ENCODE data around the gene KLF3.

The KLF3 gene

DNA sequence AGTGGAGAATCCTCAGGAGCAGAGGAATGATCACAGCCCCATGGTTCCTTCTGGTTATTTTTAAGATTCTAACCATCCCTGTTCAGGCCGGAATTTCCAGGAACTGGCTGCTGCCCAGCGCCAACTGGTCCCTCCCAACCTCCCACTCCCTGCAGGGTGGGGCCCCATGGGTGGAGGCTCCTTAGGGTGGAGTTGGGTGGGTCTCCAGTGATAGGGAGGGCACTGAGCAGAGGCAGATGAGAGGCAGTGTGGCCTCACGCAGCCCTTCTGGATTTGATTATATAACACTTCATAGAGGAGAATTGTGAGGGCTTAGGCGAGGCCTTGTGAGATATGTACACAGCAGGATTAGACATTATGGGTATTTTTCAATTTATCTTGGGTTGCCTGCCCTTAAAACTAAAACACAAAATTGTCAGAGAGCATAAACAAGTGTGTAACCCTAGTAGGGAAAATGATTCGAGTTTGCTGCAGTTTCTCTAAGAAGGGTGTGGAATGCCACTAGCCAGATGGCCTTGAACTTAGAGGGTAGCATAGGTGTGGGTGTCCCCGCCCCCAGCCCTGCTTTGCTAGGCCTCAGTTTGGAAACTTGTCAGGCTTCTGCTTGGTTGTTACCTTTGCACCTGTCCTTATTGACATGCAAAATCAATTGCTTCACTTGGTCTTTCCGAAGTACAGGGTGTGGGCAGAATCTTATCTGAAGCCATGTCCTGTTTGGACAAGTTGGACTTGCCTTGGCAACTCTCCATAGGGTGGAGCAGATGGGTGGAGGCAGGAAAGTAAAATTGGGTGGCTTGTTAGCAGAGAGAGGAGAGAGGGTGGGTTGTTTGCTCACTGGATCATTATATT, 9.4 kb downstream of the KLF3 start:
- no peak for DNase-seq (ENCODE audit: low read depth, low spot score)

DNA sequence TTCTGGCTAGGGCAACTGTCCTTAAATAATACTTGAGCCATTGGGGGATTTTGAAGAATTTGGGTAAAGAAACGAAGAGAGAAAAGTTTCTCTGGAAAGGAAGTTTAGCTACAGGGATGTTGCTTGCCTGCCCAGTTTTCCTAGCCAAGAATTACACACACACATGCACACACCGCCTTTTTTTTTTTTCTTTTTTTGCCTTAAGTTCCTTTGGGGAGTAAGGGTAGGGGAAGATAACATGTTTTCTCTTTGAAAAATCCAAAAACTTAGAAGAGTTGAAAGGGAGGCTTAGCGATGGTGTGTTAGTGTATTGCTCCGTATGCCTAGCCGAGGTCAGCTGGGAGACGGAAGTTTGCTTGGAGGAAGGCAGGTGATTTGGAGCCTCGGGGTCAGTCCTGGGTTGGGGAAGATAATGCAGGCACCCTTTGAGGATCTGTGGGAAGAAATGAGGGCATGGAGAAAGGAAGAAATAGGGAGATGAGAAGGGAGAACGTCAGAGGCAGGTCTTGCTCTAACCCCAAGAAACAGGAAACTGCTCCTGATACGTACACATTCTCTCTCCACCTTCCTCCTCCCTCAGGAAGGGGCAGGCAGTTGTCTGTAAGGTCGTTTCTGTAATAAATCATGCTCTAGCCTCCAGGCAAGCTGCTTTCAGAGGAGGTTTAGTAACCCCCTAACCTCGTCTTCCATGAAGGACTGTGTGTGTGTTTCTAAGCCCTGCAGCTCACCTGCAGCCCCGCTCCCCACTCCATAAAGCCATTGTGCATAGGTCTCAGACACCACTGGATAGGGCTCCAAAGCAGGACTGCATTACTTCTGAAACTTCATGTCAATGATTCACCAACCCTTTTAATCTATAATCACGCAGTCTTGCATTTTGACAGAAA, 10.5 kb downstream of the KLF3 start:
- no peak for DNase-seq (ENCODE audit: low read depth, low spot score)

- no peak for DNase-seq (ENCODE audit: low read depth, low spot score)
These were observed 11.4 kb downstream of the KLF3 start for GRCh38 chr4:38675146-38676121.

- DNase-seq (ENCODE audit: low read depth, low spot score), result no peak
These were observed 13.0 kb downstream of the KLF3 start for GRCh38 chr4:38676986-38677385.

DNA sequence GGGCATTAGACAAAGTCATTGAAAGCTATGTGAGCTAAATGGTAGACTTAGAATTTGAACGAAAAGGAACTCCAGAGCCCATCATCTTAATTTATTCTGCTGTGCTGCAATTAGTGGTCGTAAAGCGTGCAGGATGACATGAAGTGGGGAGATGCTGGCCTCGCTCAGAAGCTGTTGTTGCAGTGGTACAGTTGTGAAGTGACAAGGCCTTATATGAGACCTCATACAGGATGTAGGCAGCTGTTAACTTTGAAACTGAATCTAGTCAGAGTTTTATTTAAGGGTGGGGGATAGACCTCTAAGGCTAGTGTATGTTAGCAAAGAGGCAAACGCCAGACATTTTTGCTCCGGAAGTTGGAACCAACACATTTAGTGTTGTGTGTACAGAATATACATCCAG, 13.4 kb downstream of the KLF3 start:
- no peak for DNase-seq (ENCODE audit: low read depth, low spot score)

DNA sequence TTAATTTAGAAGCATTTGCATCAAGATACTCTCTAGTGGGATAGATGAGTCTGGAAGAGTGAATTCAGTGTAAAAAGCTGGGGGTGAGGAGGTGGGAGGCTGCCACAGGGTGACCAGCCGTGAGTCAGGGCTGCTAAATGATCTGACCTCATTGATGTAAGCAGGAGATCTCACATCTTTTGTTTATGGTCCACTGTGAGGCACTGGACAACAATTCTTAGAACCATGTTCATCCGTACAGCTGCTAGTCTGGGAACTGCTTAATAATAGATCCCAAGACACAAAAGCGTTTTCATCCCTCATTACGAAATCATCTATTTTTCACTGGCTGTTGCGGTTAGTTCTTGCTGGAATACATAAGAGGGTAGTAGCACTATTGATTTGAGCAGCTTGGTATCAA, 14.1 kb downstream of the KLF3 start:
- no peak for DNase-seq (ENCODE audit: low read depth, low spot score)

DNA sequence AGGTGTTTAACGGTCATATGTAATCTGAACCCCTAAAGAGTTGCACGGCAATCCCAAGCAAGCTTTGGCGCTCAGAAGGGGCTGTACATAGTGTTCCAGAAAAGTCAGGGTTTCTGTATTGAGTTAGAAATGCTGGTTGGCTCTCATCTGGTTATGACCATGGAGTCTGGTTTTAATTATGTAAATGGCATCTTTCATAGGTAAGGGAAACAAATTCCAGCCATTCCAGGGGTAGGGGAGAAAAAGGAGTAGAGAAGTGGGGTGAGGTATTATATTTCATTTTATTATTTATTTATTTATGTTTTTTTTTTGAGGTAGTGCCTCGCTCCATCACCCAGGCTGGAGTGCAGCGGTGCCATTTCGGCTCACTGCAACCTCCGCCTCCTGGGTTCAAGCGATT, 15.9 kb downstream of the KLF3 start:
- no peak for DNase-seq (ENCODE audit: low read depth, low spot score)

DNA sequence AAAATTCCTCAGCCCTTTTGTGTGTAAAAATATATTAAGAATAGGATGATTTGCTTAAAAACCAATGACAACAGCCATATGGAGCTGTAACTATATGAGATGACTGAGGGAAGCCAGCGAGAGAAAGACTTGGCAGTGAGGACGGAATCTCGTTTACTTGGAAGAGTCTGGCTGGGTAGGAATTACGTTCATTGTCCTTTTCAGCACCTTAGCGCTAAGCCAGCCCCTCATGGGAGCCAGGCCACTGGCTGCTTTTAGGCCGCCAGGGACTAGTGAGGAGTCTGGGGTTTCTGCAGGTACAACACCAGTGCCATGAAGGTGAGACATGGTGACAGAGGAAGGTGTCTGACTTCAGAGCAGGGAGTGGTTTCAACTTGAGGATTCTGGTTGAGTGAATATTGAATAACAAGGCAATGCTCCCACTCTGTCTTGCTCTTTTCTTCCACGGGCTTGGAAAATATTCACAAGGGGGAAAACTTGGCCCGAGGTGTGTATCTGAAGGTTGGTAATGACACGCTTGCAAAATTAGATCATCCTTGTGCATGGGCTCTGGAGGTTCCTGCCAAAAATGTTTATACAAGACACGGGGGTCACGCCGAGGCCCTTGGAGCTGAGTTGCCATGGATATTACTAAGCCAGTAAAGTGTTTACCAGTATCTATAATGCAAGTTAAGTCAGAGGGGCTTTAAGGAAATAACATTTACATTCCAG, 17.4 kb downstream of the KLF3 start:
- no peak for DNase-seq (ENCODE audit: low read depth, low spot score)

DNA sequence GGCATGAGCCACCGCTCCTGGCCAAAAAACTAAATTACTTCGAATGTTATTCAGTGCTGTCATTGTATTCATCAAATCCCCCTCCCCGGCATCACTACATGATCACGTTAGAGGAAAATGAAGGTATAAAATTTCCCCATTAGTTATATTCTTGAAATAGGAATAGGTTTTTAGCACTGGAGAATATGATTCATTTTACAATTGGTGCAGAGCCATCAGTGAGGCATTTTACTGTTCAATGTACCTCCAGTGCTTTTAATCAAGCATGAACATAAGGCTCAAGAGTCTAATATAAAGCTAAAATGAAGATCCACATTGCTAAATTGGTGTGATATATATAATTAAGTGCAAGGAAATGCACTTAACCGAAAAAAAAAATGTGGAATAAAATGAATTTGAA, 18.3 kb downstream of the KLF3 start:
- DNase-seq (ENCODE audit: low read depth, low spot score), result no peak

DNA sequence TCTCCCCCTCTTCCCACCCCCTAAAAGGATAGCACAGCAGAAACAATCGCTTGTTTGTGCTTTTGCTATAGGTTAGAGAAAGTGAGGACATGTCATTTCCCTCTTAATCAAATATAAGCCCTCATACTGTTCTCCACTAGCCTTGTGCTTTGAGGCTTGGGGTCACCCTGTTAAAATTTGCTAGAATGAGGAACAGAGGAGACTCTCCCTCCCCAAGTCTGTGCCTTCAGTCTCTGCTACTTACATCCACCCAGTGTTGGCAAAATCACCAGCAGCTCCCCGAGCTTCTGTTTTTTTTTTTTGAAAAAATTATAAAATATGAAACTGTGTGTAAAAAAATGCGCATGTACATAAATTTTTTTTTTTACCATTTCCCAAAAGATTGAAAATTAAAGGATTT, 19.3 kb downstream of the KLF3 start:
- no peak for DNase-seq (ENCODE audit: low read depth, low spot score)

DNA sequence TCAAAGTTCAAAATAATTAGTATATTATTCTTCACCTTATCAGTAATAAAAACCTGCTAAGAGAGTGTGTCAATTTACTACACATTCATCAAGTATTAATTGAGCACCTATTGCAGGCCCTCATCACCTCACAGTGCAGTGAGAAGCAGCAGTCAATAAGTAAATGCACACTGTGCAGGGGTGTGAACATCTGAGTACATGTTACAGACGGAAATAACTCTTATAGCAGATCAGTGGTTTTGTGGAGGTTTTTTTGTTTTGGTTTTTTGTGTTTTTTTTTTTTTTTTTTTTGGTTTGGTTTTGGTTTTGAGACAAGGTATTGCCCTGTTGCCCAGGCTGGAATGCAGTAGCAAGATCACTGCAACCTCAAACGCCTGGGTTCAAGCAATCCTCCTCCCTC, 20.3 kb downstream of the KLF3 start:
- DNase-seq (ENCODE audit: low read depth, low spot score), result no peak

DNA sequence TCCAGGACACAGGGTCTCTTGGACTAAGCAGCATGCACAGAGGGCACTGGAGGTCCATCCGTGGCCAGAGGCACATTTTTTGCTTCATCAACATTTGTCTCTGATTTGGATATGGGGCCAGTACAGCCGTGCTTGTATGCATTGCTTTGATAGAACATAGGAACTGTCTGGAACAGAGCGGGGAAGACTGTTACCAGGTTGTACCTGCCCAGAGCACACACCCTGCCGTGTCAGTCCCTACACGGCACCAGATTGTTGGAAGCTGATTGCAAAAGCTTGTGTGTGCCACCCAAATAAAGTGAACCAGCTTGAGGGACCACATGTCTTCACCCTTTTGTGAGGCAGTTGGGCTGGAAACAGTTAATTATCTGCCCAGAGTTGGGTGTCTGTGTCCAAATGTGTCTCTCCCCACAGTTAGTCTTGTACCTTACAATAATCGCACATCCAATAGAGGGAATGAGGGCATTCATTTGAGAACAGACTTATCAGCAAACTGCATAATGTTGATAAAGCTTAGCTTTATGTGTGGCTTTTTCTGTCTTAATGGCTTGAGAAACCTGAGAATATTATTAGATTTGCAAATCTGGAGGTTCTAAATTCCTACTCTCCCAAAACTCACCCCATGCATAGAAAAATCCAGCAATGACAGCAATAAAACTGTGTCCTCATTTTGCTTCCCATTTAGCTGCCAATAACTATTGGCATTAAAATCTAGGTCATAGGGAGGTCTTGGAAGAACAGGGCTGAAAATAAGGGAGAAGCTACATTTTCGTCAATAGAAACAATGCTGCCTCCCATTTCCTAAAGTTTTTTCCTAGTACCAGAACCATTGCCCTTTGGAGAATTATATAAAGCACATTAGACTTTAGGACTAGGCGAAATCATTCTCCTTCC, 21.2 kb downstream of the KLF3 start:
- DNase-seq (ENCODE audit: low read depth, low spot score), result no peak

DNA sequence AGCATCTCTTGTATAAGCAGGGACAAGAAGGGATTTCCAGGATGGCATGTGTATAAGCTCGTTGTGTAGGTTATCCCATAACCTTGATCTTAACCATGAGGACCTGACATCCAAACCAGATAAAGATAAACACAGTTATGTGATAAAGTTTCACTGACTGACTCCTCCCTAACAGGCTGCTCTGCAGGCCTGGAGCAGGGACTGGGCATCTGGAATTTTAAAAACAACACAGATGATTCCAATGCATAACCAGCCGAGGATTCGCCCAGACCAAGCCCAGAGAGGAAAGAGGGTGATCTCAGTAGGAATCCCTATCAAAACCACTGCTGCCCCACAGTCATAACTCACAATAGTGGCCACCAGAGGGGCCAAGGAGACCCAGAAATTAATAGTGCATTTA, 22.7 kb downstream of the KLF3 start:
- DNase-seq (ENCODE audit: low read depth, low spot score), result no peak

DNA sequence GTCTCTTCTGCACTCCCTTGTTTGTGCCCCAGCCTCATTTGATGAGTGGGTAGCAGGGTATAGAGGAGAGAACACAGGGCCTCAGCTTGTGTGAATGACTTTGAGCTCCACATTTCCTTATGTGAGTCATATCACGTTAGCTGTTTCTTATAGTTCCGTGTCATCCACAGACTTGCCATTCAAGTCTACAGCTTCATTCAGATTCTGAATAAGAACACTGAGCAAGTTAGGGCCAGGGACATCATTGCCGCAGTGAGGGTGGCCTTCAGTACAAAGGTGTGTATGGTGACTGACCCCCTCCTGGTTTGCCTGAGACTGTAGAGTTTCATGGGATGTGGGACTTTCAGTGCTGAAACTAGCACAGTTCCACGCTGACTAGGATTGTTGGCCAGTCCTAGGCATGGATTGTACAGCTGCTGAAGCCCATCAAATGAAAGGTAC, 23.6 kb downstream of the KLF3 start:
- no peak for DNase-seq (ENCODE audit: low read depth, low spot score)

- DNase-seq (ENCODE audit: low read depth, low spot score), result no peak
These were observed 24.8 kb downstream of the KLF3 start for GRCh38 chr4:38688676-38689355.

DNA sequence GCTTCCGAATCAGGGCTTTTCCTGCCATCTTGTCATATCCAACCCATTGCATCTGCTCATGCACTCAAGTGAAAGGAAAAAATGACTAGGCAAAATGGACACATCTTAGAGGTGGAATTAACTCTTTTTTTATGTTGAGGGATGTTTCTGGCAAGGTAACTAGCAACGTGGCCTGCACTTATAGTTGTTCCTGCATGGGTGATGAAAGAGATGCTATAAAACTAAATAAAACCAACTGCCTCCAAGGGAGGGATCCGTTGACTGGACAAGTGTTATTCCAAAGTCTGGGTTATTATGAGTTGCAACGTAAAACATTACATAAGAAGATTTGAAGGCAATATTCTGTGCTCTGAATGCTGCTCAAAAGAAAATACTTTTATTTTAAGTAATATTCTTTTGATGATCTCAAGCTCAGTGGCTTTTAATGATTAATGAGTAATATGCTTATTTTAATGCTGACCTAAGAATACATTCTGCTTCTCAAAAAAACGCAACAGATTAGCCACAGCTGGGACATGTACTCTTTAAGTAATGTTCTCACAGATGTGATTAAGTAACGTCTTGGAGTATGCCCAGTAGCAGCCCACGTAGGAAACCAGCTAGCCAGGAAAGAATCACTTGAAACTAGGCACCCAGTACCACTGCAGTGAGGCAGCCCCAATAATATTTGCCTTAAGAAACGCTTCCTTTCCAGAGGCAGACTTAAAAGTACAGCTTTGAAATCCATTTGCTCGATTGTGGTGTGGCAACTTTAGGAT, 27.4 kb downstream of the KLF3 start:
- no peak for DNase-seq (ENCODE audit: low read depth, low spot score)

DNA sequence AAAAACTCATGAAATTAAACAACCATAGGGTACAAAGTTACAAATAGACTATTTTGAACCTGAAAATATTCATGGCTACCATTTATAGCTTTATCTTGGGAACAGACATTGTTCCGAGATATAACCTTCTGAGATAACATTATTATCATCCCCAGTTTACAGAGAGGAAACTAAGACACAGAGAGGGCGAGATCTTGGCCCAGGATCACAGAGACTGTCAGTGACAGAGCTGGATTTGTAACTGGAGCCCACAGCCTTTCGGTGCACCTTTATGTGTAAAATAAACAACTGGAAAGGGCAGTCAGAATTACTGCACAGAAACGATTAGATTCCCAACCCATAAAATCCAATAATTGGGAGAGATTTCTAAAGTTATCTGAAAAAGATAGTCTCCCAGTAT, 28.4 kb downstream of the KLF3 start:
- no peak for DNase-seq (ENCODE audit: low read depth, low spot score)

DNA sequence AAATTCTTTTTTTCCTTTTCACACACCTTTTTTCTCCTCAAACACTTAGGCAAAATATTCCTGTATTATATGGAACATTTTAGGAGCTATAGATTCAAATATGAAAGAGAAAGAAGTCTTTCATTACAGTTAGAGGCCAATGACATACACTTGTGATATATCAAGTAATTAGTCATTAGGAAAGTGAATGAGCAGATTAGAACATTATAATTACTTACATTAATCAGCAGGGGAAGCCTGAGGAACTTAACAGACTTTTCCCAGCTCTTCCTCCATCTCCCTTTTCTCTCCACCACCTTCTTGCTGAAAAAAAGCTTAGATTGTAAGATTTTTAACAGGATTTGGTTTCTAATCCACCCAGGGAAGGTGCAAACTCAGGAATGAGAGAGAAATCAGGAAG, 29.6 kb downstream of the KLF3 start:
- DNase-seq (ENCODE audit: low read depth, low spot score), result no peak

- no peak for DNase-seq (ENCODE audit: low read depth, low spot score)
These were observed 30.3 kb downstream of the KLF3 start for GRCh38 chr4:38694330-38694729.

Measured in iPS DF 19.7 (cell line).